CD4-positive, alpha-beta memory T cell (primary cell): Measurements from ENCODE around the gene DTD1. TPM values are rescaled to one million over a fixed set of nuclear protein-coding genes. Genes with fewer than 3 reads are reported as not detected.
"Not testable (repeated sequence)": the region's sequence is repeated elsewhere in the genome, so short reads cannot be mapped to it uniquely, and the experiment has no call there.

Experiments
- CTCF ChIA-PET: fragments of 350-600 bp; sonication (Branson Sonifier 250); formaldehyde crosslinking; loops from one replicate; lab custom pipeline; 2021; ENCODE audit warnings: inconsistent platforms; ENCODE audit not compliant: partially characterized antibody; lab: Charles Lee
- POLR2A ChIA-PET: fragments of 350-600 bp; sonication (Branson Sonifier 250); formaldehyde crosslinking; loops from one replicate; lab custom pipeline; 2021; ENCODE audit not compliant: partially characterized antibody; lab: Charles Lee
- DNase-seq, 5 donors: peaks; one replicate each; pipeline versions ENCODE4 v3.0.0 to v3.0.0-alpha.2; 2020 to 2022; ENCODE audit warnings: mixed read lengths in 1 of 5
- H3K27ac ChIP-seq: one replicate; pipeline ENCODE4 v1.7.0; 2013; ENCODE audit warnings: low read depth, low read length
- H3K27me3 ChIP-seq: 2 replicates; pipeline ENCODE4 v1.7.0; 2013; ENCODE audit warnings: mild to moderate bottlenecking, low read length, moderate library complexity; ENCODE audit not compliant: insufficient read depth
- H3K36me3 ChIP-seq: 2 replicates; pipeline ENCODE4 v1.7.0; 2013; ENCODE audit warnings: mild to moderate bottlenecking, low read length, moderate library complexity; ENCODE audit not compliant: insufficient read depth
- H3K4me1 ChIP-seq: 2 replicates; pipeline ENCODE4 v1.7.0; 2013; ENCODE audit warnings: mild to moderate bottlenecking, low read length, moderate library complexity; ENCODE audit not compliant: insufficient read depth
- H3K4me3 ChIP-seq, 2 donors: one replicate each; pipeline ENCODE4 v1.7.0; 2013; ENCODE audit warnings: low read length in 2 of 2, mild to moderate bottlenecking in 1 of 2
- H3K9me3 ChIP-seq, 2 donors: one replicate each; pipeline ENCODE4 v1.7.0; 2013; ENCODE audit warnings: low read length in 2 of 2, control low read depth in 1 of 2; ENCODE audit not compliant: control insufficient read depth in 1 of 2
- H3K27ac Mint-ChIP-seq, 7 donors: one replicate each; pipeline ENCODE4 v1.8.0; 2020 to 2021; ENCODE audit warnings: mixed read lengths in 7 of 7, mild to moderate bottlenecking in 6 of 7, inconsistent platforms in 3 of 7, moderate library complexity in 3 of 7
- H3K27me3 Mint-ChIP-seq, 2 donors: one replicate each; pipeline ENCODE4 v1.8.0; 2020 to 2021; ENCODE audit warnings: mixed read lengths in 2 of 2
- H3K36me3 Mint-ChIP-seq, 2 donors: one replicate each; pipeline ENCODE4 v1.8.0; 2020 to 2021; ENCODE audit warnings: mixed read lengths in 2 of 2, inconsistent platforms in 1 of 2, mild to moderate bottlenecking in 1 of 2
- H3K4me1 Mint-ChIP-seq, 4 donors: one replicate each; pipeline ENCODE4 v1.8.0; 2020 to 2021; ENCODE audit warnings: mixed read lengths in 4 of 4, mild to moderate bottlenecking in 1 of 4
- H3K4me3 Mint-ChIP-seq, 8 donors: one replicate each; pipeline ENCODE4 v1.8.0; 2020 to 2021; ENCODE audit warnings: mixed read lengths in 8 of 8, mild to moderate bottlenecking in 7 of 8, moderate library complexity in 6 of 8, inconsistent platforms in 3 of 8
- H3K9me3 Mint-ChIP-seq, 8 donors: one replicate each; pipeline ENCODE4 v1.8.0; 2020 to 2021; ENCODE audit warnings: mixed read lengths in 8 of 8, mild to moderate bottlenecking in 5 of 8, inconsistent platforms in 3 of 8, moderate library complexity in 1 of 8
- intact Hi-C: fragments of 100-400 bp; cut with micrococcal nuclease; formaldehyde crosslinking; loops from one replicate; pipeline ENCODE4 v1.15.1; 2023
- polyA plus RNA-seq, 2 donors: library from polyadenylated mRNA; unstranded; fragments of 300-500 nt; fragmentation: Illumina TruSeq; gene quantifications; one replicate each; pipeline ENCODE4 v1.2.3, GENCODE V29; 2021
- total RNA-seq, 2 experiments: library from RNA; stranded (reverse); gene quantifications; one replicate each; pipeline ENCODE4 v1.2.3, GENCODE V29; 2021

Gene DTD1
- total and polyA plus RNA-seq, 4 experiments from 2014 or later, result 15.9 to 61.8 (median 38.0) TPM

DNA sequence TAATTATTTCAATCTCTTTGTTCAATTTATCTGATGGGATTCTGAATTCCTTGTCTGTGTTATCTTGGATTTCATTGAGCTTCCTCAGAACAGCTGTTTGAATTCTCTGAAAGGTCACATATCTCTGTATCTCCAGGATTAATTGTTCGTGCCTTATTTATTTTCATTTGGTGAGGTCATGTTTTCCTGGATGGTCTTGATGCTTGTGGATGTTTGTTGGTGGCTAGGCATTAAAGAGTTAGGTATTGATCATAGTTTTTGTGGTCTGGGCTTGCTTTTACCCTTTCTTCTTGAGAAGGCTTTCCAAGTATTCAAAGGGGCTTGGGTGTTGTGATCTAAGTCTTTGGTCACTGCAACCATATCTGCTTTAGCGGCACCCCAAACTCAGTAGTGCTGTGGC lies 186.4 kb downstream of the DTD1 start:
- Mint-ChIP-seq H3K9me3 (no peaks in the 10 kb centered on the region), H3K4me1 (no peaks in the 10 kb centered on the region), H3K4me3 (no peak overlapping the region), H3K36me3 (no peaks in the 10 kb centered on the region), H3K27ac (no peak overlapping the region), H3K27me3 (peaks cover 0 to 10% of the 10 kb centered on the region in 2 donors)
- H3K36me3 ChIP-seq, result no peaks in the 10 kb centered on the region
- intact Hi-C loops, result no loop called here
- no peak overlapping the region for H3K27ac ChIP-seq
- H3K4me1 ChIP-seq, result no peaks in the 10 kb centered on the region
- H3K4me3 ChIP-seq, result no peak overlapping the region
- ChIA-PET CTCF (no interaction called here), POLR2A (no interaction called here)
- DNase-seq, result no peak
- H3K9me3 ChIP-seq, result no peaks in the 10 kb centered on the region
- H3K27me3 ChIP-seq, result peaks cover 3% of the 10 kb centered on the region

DNA sequence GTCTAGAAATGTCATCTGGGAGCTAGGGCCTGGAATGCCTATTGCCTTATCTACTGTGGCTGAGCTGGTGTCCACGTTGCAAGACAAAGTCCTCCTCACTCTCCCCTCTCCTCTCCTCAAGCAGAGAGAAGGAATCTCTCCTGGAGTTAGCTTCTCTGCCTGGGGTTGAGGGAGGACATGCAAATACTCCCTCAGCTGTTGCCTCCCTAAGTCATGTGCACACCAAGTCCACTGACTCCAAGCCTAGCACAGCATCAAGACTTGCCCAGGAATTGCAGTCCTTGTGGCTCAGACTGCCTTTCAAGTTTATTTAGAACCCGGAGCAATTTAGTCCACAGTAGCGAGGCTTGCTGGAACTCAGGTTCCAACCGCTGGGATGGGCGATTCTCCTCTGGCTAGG lies 187.8 kb downstream of the DTD1 start:
- H3K27ac Mint-ChIP-seq, result no peak overlapping the region
- Histone ChIP-seq H3K4me1 (no peaks in the 10 kb centered on the region), H3K9me3 (no peaks in the 10 kb centered on the region), H3K27me3 (peaks cover 3% of the 10 kb centered on the region), H3K27ac (no peak overlapping the region), H3K36me3 (no peaks in the 10 kb centered on the region), H3K4me3 (no peak overlapping the region)
- no peaks in the 10 kb centered on the region for H3K4me1 Mint-ChIP-seq
- peaks cover 0 to 10% of the 10 kb centered on the region in 2 donors for H3K27me3 Mint-ChIP-seq
- H3K9me3 Mint-ChIP-seq, result no peaks in the 10 kb centered on the region
- no peaks in the 10 kb centered on the region for H3K36me3 Mint-ChIP-seq
- DNase-seq, result no peak
- intact Hi-C loops, result no loop called here
- H3K4me3 Mint-ChIP-seq, result no peak overlapping the region
- CTCF ChIA-PET, result no interaction called here
- POLR2A ChIA-PET, result no interaction called here

DNA sequence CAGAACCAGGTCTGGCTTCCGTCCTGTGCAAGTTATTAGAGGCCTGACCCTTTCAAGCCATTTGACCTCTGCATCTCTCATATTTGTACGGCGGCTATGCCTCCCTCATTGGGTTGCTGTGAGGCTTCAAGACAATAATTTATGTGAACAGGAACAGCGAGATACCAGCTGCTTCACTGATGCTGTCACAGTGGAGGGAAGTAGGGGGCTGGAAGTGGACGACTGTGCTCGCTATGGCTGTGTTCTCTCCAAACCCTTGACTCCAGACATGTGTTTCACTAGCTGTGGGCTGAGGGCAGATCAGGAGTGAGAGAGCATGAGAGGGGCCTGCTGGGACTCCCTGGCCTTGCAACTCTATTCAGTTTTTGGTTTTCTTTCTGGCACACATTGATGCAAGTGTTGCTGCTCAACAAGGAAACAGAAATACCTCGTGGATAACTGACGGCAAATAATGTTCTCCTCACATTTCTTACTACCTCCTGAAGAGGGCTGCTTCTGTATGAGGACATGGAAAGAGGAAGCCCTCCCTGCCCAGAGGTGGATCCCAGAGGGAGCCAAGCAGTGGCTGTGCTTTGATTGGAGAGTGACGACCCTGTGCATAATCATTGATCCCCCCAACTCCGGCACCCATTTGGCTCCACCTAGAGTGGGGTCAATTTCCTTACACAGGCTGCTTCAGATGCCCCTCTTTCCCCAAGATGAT lies 191.0 kb downstream of the DTD1 start:
- no peaks in the 10 kb centered on the region for H3K36me3 Mint-ChIP-seq
- Histone ChIP-seq H3K36me3 (no peaks in the 10 kb centered on the region), H3K27ac (no peak overlapping the region), H3K27me3 (no peaks in the 10 kb centered on the region), H3K4me3 (no peak overlapping the region), H3K4me1 (no peaks in the 10 kb centered on the region), H3K9me3 (no peaks in the 10 kb centered on the region)
- ChIA-PET CTCF (no interaction called here), POLR2A (no interaction called here)
- intact Hi-C loops, result no loop called here
- peaks cover 4 to 10% of the 10 kb centered on the region in 2 donors for H3K27me3 Mint-ChIP-seq
- H3K4me1 Mint-ChIP-seq, result no peaks in the 10 kb centered on the region
- no peak for DNase-seq
- H3K27ac Mint-ChIP-seq, result no peak overlapping the region
- no peaks in the 10 kb centered on the region for H3K9me3 Mint-ChIP-seq
- H3K4me3 Mint-ChIP-seq, result no peak overlapping the region

DNA sequence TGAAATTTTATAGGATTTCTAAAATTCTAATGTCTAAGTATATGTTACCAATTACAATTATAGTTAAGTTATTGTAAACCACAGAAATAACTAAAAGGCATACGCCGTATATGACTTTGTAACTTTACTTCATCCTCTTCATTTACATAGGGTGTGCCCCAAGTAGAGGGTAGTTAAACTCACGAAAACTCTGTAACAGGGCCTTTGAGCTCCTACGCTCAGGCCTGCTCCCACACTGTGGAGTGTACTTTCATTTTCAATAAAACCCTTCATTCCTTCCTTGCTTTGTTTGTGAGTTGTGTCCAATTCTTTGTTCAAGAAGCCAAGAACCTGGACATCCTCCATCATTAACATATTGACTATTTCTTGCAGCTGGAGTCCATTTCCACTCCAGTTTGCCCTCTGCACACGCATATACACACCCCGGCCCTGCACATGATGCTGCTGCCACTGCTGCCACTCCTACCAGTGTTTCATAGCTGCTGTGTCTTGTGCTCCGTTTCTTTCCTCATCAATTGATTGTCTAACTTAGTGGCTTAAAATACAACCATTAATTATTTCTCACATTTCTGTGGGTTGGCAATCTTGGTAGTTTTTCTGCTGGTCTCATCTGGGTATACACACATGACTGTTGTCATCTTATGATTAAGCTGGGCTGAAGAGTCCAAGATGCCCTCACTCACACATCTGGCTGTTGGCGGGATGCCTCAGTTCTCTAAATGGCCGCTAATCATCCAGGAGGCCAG lies 192.7 kb downstream of the DTD1 start:
- no peaks in the 10 kb centered on the region for H3K4me1 ChIP-seq
- ChIA-PET CTCF (no interaction called here), POLR2A (no interaction called here)
- Mint-ChIP-seq H3K4me1 (no peaks in the 10 kb centered on the region), H3K4me3 (no peak overlapping the region), H3K9me3 (peaks cover 0 to under 1% (median 0%) of the 10 kb centered on the region in 8 donors), H3K36me3 (no peaks in the 10 kb centered on the region), H3K27me3 (peaks cover 9 to 15% of the 10 kb centered on the region in 2 donors), H3K27ac (no peak overlapping the region)
- H3K27me3 ChIP-seq, result no peaks in the 10 kb centered on the region
- DNase-seq, result no peak
- no peak overlapping the region for H3K27ac ChIP-seq
- no peaks in the 10 kb centered on the region for H3K36me3 ChIP-seq
- H3K9me3 ChIP-seq, result no peaks in the 10 kb centered on the region
- no peak overlapping the region for H3K4me3 ChIP-seq
- intact Hi-C loops, result no loop called here

DNA sequence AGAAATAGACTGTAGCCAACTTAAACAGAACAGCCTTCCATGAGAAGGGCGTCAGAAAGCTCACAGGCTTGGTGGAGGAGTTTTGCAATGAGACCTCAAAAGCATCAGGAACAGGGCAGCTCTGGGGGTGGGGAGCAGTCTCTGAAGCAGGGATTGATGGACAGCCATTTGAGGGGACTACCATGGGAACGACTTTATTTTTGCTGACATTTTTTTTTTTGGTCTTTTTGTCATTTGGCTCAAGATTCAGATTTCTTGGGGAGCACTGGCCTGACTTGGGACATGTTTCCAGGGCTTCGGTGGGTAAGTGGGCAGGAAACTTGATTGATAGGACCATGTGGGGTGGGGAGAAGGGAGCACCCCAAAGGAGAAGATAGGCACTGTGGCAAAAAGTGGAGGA lies 193.7 kb downstream of the DTD1 start:
- intact Hi-C loops, result no loop called here
- H3K27ac Mint-ChIP-seq, result no peak overlapping the region
- H3K9me3 Mint-ChIP-seq, result peaks cover 0 to 2% (median 0%) of the 10 kb centered on the region in 8 donors
- no peak overlapping the region for H3K4me3 ChIP-seq
- peaks cover 11 to 12% of the 10 kb centered on the region in 2 donors for H3K27me3 Mint-ChIP-seq
- H3K4me1 Mint-ChIP-seq, result no peaks in the 10 kb centered on the region
- H3K27ac ChIP-seq, result no peak overlapping the region
- H3K27me3 ChIP-seq, result no peaks in the 10 kb centered on the region
- DNase-seq, result no peak
- no peaks in the 10 kb centered on the region for H3K4me1 ChIP-seq
- no peaks in the 10 kb centered on the region for H3K36me3 Mint-ChIP-seq
- CTCF ChIA-PET, result no interaction called here
- H3K36me3 ChIP-seq, result no peaks in the 10 kb centered on the region
- H3K9me3 ChIP-seq, result no peaks in the 10 kb centered on the region
- H3K4me3 Mint-ChIP-seq, result no peak overlapping the region
- POLR2A ChIA-PET, result interaction anchor here (1.3 kb wide), 1 partner anchor 12 kb away, joined by 3 read pairs; no protein-coding TSS in a partner anchor

DNA sequence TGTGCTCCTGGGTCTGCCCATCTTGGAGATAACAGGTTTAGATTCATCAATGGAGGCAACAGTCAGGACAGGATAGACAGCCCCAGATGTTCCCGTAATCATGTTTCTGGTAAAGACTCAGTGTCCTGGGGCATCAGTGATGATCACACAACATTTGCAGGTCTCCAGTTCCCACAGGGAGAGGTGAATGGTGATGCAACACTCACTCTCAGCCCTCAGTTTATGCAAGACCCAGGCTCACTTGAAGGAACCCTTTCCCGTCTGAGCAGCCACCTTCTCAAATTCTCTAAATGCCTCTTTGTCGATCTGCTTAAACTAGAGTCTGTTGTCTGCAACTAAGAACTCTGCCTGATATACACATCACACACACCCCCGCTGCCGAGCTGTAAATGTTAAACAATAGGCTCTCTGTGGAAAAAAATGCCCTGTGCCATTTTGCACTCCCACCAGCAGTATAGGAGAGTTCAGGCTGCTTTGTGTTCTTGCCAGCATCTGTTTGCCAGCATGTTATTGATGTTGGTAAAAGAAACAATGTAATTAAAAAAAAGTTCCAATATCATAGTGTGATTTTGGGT lies 195.6 kb downstream of the DTD1 start:
- intact Hi-C loops, result no loop called here
- no peaks in the 10 kb centered on the region for H3K4me1 Mint-ChIP-seq
- no peaks in the 10 kb centered on the region for H3K36me3 ChIP-seq
- H3K9me3 Mint-ChIP-seq, result peaks cover under 1 to 8% (median 3%) of the 10 kb centered on the region in 8 donors
- H3K4me1 ChIP-seq, result no peaks in the 10 kb centered on the region
- DNase-seq, result no peak
- H3K4me3 ChIP-seq, result no peak overlapping the region
- peaks cover 0 to 6% of the 10 kb centered on the region in 2 donors for H3K36me3 Mint-ChIP-seq
- POLR2A ChIA-PET, result no interaction called here
- no peak overlapping the region for H3K27ac ChIP-seq
- no peak overlapping the region for H3K4me3 Mint-ChIP-seq
- no peaks in the 10 kb centered on the region for H3K9me3 ChIP-seq
- peaks cover 19 to 21% of the 10 kb centered on the region in 2 donors for H3K27me3 Mint-ChIP-seq
- H3K27me3 ChIP-seq, result no peaks in the 10 kb centered on the region
- H3K27ac Mint-ChIP-seq, result no peak overlapping the region
- CTCF ChIA-PET, result no interaction called here

DNA sequence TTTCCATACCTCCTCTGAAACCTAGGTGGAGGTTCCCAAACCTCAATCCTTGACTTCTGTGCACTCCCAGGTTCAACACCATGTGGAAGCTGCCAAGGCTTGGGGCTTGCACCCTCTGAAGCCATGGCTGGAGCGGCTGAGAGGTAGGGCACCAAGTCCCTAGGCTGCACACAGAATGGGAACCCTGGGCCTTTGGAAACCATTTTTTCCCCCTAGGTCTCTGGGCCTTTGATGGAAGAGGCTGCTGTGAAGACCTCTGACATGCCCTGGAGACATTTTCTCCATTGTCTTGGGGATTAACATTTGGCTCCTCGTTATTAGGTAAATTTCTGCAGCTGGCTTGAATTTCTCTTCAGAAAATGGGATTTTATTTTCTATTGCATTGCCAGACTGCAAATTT lies 199.2 kb downstream of the DTD1 start:
- H3K4me3 Mint-ChIP-seq, intact Hi-C loops, CTCF ChIA-PET, H3K27ac Mint-ChIP-seq, H3K9me3 Mint-ChIP-seq, DNase-seq, H3K4me3 ChIP-seq, POLR2A ChIA-PET, H3K27me3 ChIP-seq, H3K36me3 Mint-ChIP-seq, H3K36me3 ChIP-seq, H3K4me1 Mint-ChIP-seq, H3K4me1 ChIP-seq, H3K27ac ChIP-seq, H3K9me3 ChIP-seq: not testable (repeated sequence)
- peaks cover 27 to 33% of the 10 kb centered on the region in 2 donors for H3K27me3 Mint-ChIP-seq
